Kidney epithelial cell (primary cell): ENCODE measurements around the gene ARL15. TPM values are rescaled to one million over a fixed set of nuclear protein-coding genes. Genes with fewer than 3 reads are reported as not detected.
A peak's percentile ranks its signal among the peaks of the same experiment; 100 is the strongest.
"Not testable (repeated sequence)": the region's sequence is repeated elsewhere in the genome, so short reads cannot be mapped to it uniquely, and the experiment has no call there.

Source experiments
- DNase-seq: peaks from one replicate; pipeline ENCODE4 v3.0.0-alpha.2; 2010; ENCODE audit warnings: low read depth
- H3K27me3 ChIP-seq: 2 replicates; pipeline ENCODE4 v1.6.0; 2011; ENCODE audit warnings: low read length; ENCODE audit not compliant: control insufficient read depth, insufficient read depth
- H3K36me3 ChIP-seq: 2 replicates; pipeline ENCODE4 v1.5.1; 2011; ENCODE audit warnings: low read length; ENCODE audit not compliant: control insufficient read depth, insufficient read depth
- H3K4me3 ChIP-seq: 2 replicates; pipeline ENCODE4 v1.5.1; 2011; ENCODE audit warnings: low read depth, mild to moderate bottlenecking, control low read depth, low read length
- total RNA-seq: library from RNA; depleted of rRNA; stranded (reverse); fragments of >200 nt; gene quantifications from 2 replicates; pipeline ENCODE4 v1.2.3, GENCODE V29; 2015
- TF ChIP-seq, protein P1 (sequence below): IDR thresholded peaks from 2 replicates; pipeline ENCODE4 v1.5.1; 2011; ENCODE audit warnings: mild to moderate bottlenecking, moderate library complexity, low read length, control low read depth, inconsistent platforms; ENCODE audit not compliant: insufficient read depth, poor library complexity, severe bottlenecking

Gene ARL15
- total RNA-seq, 1 donor from 2014 or later: 9.7 TPM

DNA sequence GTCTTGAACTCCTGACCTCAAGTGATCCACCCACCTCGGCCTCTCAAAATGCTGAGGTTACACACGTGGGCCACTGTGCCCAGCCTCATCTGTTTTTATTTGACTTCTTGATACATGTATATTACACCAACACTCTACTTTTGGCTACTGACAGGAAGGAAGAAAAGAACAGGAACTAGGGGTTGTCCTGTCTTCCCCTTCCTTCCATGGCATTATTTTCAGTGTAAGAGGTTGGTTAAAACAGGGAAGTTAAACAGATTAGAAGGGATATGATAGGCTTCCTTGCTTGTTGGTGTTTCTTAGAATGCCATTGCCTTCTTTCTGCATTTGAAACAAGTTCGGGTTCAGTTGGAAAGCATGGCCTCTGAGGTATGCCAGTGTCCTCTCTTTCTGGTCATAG is 437.1 kb downstream of the ARL15 start:
- H3K27me3 ChIP-seq: no peaks in the 10 kb centered on the region
- TF ChIP-seq, protein P1, sequence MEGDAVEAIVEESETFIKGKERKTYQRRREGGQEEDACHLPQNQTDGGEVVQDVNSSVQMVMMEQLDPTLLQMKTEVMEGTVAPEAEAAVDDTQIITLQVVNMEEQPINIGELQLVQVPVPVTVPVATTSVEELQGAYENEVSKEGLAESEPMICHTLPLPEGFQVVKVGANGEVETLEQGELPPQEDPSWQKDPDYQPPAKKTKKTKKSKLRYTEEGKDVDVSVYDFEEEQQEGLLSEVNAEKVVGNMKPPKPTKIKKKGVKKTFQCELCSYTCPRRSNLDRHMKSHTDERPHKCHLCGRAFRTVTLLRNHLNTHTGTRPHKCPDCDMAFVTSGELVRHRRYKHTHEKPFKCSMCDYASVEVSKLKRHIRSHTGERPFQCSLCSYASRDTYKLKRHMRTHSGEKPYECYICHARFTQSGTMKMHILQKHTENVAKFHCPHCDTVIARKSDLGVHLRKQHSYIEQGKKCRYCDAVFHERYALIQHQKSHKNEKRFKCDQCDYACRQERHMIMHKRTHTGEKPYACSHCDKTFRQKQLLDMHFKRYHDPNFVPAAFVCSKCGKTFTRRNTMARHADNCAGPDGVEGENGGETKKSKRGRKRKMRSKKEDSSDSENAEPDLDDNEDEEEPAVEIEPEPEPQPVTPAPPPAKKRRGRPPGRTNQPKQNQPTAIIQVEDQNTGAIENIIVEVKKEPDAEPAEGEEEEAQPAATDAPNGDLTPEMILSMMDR: no peak
- no peaks in the 10 kb centered on the region for H3K36me3 ChIP-seq
- DNase-seq: no peak
- no peak overlapping the region for H3K4me3 ChIP-seq

DNA sequence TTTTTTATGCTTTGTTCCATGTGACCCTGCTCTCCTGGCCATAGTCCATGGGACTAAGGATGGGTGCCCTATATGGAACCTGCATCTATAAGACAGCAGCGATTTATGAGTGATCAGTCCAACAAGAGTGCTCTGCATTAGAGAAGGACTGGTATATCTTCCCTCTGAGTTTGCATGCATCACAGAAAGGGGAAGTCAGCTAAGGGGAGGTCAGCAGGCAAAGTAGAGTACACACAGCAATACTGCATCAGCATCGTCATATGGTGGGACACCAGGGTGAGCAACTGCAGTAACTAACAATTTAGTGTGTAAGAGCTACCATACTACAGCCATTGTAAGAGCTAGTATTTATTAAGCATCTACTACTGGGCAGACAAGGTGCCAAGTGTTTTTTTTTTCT is 438.6 kb downstream of the ARL15 start:
- no peaks in the 10 kb centered on the region for H3K27me3 ChIP-seq
- H3K36me3 ChIP-seq: no peaks in the 10 kb centered on the region
- DNase-seq: no peak
- no peak overlapping the region for H3K4me3 ChIP-seq
- TF ChIP-seq, protein P1: no peak

DNA sequence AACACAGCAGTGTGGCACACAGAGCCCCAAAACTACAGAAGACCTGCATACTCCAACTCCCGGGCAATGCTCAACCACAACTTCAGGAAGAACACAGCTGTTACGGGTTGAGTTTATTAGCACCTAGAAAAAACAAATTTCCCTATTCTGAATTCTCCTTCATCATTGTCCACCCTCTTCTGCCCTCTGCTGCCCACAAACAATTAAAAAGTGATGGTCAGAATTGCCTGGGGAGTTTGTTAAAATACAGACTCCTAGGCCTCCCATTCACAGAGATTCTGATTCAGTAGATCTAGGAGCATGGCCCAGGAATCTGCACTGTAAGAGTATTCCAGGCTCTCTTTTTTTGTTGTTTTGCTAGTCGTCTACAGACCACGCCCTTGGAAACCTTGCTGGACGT is 439.3 kb downstream of the ARL15 start:
- no peaks in the 10 kb centered on the region for H3K27me3 ChIP-seq
- no peaks in the 10 kb centered on the region for H3K36me3 ChIP-seq
- no peak for DNase-seq
- H3K4me3 ChIP-seq: no peak overlapping the region
- TF ChIP-seq, protein P1: peak; percentile 2

DNA sequence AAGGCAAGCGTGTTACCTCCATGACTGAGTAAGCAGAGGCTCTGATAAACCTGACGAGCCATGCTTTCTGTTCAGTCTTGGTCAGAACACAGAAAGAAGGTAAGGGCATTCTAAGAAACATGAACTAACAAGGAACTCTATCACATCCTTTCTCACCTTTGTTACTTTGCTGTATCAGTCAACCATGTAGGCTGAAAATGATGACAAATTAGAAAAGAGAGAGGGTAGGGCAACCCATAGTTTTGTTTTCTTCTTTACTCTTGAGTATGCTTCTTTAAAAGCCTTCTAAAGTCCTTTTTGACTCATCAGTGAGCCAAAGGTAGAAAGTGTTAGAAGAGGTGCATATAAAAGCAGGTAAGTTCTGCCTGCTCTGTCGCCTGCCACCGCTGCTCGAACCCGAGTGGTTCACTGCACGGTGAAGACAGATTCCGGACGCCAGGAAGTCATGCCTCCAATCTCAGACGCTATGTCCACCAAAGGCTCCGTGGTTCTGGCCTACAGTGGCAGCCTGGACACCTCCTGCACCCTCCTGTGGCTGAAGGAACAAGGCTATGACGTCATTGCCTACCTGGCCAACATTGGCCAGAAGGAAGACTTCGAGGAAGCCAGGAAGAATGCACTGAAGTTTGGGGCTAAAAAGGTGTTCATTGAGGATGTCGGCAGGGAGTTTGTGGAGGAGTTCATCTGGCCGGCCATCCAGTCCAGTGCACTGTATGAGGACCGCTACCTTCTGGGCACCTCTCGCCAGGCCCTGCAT is 451.5 kb downstream of the ARL15 start:
- DNase-seq: no peak
- TF ChIP-seq, protein P1: no peak
- no peak overlapping the region for H3K4me3 ChIP-seq
- no peaks in the 10 kb centered on the region for H3K36me3 ChIP-seq
- no peaks in the 10 kb centered on the region for H3K27me3 ChIP-seq

DNA sequence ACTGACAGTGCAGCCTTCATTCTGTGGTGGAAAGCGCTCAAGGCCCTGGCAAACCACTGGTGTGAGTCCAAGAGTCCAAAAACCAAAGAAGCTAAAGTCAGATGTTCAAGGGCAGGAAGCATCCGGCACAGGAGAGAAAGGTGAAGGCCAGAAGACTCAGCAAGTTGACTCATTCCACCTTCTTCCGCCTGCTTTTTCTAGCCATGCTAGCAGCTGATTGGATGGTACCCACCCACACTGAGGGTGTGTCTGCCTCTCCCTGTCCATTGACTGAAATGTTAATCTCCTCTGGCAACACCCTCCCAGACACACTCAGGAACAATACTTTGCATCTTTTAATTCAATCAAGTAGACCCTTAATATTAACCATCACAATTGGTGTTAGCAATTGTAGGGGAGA is 453.9 kb downstream of the ARL15 start:
- no peak for DNase-seq
- TF ChIP-seq, protein P1: no peak
- H3K36me3 ChIP-seq: no peaks in the 10 kb centered on the region
- no peak overlapping the region for H3K4me3 ChIP-seq
- H3K27me3 ChIP-seq: no peaks in the 10 kb centered on the region

DNA sequence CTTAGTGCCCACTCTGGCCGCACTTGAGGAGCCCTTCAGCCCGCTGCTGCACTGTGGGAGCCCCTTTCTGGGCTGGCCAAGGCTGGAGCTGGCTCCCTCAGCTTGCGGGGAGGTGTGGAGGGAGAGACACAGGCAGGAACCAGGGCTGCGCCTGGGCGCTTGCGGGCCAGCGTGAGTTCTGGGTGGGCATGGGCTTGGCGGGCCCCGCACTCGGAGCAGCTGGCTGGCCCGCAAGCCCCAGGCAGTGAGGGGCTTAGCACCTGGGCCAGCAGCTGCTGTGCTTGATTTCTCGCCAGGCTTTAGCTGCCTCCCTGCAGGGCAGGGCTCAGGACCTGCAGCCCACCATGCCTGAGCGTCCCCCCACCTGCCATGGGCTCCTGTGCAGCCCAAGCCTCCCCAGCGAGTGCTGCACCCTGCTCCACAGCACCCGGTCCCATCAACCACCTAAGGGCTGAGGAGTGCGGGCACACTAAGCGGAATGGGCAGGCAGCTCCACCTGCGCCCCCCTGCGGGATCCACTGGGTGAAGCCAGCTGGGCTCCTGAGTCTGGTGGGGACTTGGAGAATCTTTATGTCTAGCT is 473.4 kb downstream of the ARL15 start:
- not testable (repeated sequence) for H3K36me3 ChIP-seq, H3K27me3 ChIP-seq, DNase-seq, H3K4me3 ChIP-seq
